GM20000 (cell line): ENCODE results near the gene SHF.

Source experiments
- DNase-seq: peaks from one replicate; pipeline ENCODE4 v3.0.0; 2012; ENCODE audit warnings: low spot score
- TF ChIP-seq, protein P1 (sequence below): IDR thresholded peaks from 2 replicates; pipeline ENCODE4 v1.5.1; 2012; ENCODE audit warnings: mild to moderate bottlenecking, control low read depth; ENCODE audit errors: extremely low read depth, missing control alignments

The SHF gene

GRCh38 chr15:45177285-45177684, 10.5 kb downstream of the SHF start:
- no peak for DNase-seq
- TF ChIP-seq, protein P1, sequence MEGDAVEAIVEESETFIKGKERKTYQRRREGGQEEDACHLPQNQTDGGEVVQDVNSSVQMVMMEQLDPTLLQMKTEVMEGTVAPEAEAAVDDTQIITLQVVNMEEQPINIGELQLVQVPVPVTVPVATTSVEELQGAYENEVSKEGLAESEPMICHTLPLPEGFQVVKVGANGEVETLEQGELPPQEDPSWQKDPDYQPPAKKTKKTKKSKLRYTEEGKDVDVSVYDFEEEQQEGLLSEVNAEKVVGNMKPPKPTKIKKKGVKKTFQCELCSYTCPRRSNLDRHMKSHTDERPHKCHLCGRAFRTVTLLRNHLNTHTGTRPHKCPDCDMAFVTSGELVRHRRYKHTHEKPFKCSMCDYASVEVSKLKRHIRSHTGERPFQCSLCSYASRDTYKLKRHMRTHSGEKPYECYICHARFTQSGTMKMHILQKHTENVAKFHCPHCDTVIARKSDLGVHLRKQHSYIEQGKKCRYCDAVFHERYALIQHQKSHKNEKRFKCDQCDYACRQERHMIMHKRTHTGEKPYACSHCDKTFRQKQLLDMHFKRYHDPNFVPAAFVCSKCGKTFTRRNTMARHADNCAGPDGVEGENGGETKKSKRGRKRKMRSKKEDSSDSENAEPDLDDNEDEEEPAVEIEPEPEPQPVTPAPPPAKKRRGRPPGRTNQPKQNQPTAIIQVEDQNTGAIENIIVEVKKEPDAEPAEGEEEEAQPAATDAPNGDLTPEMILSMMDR = no peak

DNA sequence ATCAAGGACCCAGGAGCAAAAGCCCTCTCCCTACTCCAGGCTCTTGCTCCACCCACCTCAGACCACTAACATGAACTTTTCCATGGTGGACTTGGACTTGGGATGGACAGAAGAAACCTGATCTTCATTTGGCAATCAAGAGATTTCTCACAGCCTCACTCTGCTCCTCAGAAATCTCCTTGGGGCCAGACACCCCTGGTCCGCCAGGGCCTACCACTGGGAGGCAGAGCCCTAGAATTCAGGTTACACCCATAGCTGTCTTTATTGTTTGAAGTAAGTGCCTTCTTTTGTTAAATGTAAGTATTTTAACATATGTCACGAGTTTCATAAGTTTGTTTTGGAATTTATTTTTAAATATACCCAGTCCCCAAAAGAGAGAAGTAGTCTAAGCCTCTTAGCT, 13.2 kb downstream of the SHF start:
- TF ChIP-seq, protein P1 = no peak
- DNase-seq = no peak

DNA sequence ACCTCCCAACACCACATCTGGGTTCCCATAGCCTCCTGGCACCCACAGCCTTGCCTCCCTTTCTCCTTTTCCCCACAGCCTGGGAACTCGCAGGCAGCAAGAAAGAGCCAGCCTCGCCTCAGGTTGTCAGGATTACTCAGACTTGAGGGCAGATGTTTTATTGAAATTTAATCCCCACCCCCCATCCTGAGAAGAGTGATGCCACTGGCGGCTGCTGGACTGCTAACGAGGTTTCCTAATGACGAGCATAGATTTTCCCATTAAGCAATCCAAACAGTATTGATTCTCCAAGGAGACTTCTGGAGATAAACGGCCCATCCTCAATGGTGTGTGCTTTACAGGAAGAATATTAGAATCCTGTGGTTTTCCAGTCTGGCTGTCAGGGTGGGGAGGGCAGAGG, 13.7 kb downstream of the SHF start:
- DNase-seq = no peak
- TF ChIP-seq, protein P1 = no peak

GRCh38 chr15:45171912-45172311, 15.9 kb downstream of the SHF start:
- DNase-seq = no peak
- TF ChIP-seq, protein P1 = no peak

DNA sequence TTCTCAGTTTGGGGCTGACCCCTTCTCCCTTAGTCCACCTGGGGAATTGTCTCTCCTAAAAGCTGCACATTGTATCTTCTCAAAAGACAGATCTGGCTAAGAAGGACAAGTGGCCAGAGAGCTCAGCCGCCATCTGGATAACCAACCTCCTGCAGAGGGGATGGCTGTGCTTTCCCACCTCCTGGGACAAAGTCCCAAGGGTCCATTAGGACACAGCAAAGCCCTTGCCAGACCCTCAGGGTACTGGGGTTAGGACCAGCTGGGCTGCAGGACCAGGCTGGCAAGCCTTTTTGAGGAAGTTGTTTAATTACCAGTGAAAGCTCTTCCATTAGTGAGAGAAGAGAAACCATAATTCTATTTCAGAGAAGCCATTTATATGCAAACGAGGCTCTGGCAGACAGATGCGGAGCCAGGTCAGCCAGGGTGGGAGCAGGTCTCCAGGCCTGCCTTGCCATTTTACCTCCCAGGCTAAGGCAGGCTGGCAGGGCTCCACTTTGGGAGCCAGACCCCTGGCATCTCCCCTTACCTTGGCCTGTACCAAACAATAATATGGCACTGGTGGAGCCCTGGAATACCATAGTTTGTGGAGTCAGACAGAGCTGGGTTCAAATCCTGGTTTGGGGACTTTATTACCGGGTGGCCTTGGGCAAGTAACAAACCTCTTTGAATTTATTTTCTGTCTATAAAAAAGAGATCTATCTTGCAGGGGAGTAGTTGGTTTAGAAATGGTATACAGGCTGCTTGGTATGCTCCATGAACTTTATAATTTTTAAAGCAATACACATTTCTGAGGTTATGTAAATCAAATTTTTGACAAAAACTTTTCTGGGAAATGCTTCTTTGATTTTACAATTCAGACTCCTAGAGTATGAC, 17.9 kb downstream of the SHF start:
- TF ChIP-seq, protein P1 = no peak
- no peak for DNase-seq

DNA sequence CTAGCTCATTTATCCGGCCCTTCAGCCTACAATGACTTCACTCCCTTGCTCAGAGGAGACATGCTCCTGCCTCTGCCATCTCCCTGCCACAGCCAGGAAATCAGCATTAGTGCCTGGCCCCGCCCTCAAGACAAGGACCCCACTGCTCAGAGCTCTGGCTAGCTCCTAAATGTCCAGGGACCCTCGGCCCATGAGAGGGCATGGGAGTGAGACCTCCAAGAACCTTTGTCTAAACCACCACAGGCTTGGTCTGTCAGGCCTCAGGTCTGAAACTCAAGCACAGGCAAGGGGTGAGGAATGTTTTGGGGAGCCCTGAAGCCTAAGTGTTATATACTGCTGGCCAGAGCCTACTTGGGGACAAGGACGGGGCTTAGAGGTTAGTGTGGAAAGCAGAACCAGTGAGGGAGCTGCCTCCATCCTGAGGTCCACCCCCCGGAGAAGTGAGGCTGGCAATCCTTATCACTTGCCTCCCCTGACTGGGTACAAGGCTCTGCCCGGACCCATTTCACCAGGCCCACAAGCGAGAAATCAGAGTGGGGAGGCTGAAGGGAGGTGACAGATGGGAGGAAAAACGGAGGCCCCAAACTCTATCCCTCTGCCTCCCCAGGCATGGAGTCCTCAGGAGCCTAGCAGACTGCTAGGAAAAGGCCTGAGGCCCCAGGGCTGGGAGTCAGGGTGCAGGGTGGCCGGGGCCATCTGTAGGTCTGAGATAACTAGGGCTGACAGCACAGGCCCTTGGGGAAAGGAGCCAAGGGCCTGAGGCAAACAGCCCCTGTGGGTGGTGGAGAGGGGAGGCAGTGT, 18.8 kb downstream of the SHF start:
- no peak for DNase-seq
- TF ChIP-seq, protein P1 = no peak

DNA sequence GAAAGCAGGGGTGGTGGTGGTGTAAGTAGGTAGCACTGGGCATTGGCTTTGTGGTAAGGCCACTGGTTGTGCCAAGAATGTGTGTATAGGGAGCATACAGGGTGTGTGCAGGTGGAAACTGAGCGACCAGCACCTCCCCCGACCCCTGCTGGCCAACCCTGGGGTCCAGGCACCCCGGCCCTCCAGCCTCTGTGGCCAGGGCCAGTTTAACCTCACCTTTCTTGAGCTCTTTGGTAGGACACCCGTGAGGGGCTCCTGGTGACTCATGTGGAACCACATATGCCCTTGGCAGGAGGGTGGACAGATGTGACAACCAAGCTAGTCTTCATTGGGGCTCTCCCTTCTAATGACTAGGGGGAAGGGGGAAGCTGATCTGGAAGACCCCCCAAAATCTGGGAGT, 19.5 kb downstream of the SHF start:
- TF ChIP-seq, protein P1 = no peak
- DNase-seq = no peak
